HG02973 (cell line): ENCODE results near the gene TRPM2.

Experiments
- ATAC-seq: cut with Tn5 transposase; IDR thresholded peaks from one replicate; pipeline ENCODE4 v1.9.1; 2021; ENCODE audit warnings: moderate library complexity; ENCODE audit not compliant: unreplicated experiment

TRPM2 gene

GRCh38 chr21:44455524-44456213 lies 102.2 kb downstream of the TRPM2 start:
- no peak for ATAC-seq

- no peak for ATAC-seq
Measured at GRCh38 chr21:44456214-44456914, 102.9 kb downstream of the TRPM2 start.

DNA sequence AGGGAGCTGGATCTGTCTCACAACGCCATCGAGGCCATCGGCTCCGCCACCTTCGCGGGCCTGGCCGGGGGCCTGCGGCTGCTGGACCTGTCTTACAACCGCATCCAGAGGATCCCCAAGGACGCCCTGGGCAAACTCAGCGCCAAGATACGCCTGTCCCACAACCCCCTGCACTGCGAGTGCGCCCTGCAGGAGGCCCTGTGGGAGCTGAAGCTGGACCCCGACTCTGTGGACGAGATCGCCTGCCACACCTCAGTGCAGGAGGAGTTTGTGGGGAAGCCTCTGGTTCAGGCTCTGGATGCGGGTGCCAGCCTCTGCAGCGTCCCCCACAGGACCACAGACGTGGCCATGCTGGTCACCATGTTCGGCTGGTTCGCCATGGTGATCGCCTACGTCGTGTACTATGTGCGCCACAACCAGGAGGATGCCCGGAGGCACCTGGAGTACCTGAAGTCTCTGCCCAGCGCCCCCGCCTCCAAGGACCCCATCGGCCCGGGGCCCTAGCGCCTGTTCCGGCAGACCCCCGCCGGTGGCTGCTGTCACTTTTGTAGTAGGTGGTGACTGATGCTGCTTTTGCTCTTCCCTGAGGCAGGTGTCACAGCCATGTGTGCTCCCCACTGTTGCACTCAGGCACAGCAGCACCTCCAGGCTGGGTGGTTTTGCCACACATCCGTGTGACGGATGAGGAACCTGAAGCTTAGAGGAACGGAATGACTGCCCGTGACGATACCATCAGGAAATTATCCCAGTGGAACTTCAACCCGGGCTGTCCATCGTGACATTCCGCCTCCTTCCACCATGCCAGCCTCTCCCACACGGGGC lies 103.7 kb downstream of the TRPM2 start:
- no peak for ATAC-seq

GRCh38 chr21:44458971-44459711 lies 105.7 kb downstream of the TRPM2 start:
- no peak for ATAC-seq

GRCh38 chr21:44459712-44460440 lies 106.5 kb downstream of the TRPM2 start:
- no peak for ATAC-seq

- ATAC-seq = no peak
Measured at GRCh38 chr21:44460441-44460755, 107.0 kb downstream of the TRPM2 start.

DNA sequence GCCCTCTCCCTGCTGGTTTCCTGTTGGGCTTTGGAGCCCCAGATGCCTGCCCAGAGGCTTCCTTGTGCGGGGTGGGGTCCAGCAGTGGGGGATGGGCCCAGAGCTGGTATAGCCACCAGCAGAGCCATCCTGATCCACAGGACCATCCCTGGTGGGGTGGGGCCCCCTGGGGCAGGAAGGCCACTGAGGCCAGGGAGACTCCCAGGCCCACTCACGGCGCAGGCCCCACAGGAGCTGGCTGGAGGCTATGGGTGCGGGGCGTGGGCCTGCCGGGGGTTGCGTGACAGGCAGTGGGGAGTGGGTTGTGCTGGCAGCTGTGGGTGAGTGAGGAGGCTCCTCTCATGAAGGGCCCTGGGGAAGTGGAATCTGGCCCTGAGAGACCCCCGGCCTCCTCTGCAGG lies 107.6 kb downstream of the TRPM2 start:
- no peak for ATAC-seq

GRCh38 chr21:44461464-44462001 lies 108.1 kb downstream of the TRPM2 start:
- no peak for ATAC-seq

DNA sequence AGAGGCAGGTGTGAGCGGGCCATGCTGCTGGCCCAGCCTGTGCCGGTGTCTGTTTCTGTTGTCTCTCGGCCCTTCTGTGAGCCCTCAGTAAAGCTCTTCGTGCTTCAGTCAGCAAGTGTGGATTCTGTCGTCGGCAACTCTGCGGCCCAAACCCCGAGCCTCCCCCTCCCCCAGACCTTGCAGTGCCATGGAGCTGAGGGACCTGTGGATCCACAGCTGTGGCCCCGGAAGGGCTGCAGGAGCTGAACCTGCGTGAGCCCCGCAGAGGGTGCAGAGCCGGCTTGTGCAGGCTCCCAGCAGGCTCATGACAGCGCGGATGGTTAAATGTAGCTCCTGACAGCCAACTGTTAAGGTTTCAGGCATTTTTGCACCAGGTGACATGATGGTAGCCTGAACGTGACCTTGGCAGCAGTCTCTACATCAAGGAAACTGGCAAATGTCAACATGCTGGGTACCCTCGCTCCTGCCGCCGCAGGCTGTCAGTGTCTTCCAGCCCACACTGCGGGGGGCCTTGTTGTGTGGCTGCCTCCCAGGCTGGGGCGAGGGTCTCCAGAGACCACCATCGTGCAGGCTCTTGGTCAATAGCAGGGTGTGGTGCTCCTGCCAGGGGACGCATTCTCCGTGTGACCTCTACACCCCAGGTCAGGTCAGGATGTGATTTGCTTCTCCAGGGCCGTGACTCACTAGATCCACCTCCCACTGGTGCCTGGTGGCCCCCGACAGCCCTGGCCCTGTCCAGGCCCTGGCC lies 108.8 kb downstream of the TRPM2 start:
- ATAC-seq = no peak

DNA sequence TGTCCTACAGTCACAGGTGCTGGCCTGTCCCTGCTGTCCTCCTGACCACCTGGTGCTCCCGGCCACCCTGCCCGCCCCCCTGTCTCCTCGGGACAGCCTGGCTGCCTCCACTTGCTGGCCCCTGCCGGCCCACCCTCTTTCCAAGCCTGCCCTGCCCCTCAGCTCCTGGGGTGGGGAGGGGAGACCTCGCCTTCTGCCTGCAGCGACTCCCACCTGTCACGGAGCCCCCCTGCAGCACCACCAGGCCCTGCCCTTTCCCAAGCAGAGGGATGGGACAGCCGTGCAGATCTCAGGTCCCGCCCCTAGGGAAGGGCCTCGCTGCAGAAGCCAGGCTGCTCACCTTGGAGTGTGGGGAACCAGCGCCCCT lies 109.4 kb downstream of the TRPM2 start:
- ATAC-seq = no peak

DNA sequence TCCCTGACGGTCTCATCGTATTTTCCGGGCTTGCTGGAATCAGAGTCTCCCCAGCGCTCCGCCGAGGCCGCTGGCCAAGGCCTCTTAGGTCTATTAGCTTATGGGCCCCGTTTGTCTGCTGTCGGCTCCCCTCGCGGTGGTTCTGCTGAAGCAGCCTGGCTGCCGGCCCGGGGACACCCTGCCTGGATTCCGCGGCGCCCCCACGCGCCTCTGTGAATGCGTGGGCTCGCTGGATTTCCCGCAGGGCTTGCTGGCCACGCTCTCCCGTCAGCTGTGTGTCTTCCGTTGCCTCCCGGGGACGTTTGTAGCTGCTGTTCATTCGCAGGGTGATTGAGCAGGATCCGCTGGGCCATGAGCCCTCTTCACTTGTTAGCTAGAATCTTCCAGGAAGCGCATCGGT lies 110.3 kb downstream of the TRPM2 start:
- no peak for ATAC-seq

DNA sequence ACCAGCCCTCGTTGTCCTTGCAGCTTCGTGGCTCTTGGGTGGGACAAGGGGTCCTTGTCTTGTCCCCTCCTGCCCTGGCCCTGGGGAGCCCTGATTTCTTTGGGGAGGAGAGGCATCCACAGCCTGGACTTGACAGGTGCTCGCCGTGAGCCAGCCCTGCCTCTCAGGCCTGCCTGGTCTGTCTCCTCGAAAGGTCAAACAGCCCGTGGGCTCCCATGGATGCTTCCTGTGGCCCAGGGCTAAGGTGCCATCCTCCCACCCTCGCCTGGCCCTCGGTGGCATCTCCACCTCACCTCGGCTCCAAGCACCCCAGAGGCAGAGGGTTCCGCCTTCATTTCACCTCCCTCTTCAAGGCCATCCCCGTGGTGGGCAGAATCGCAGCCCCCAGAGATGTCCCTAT lies 110.9 kb downstream of the TRPM2 start:
- ATAC-seq = no peak

DNA sequence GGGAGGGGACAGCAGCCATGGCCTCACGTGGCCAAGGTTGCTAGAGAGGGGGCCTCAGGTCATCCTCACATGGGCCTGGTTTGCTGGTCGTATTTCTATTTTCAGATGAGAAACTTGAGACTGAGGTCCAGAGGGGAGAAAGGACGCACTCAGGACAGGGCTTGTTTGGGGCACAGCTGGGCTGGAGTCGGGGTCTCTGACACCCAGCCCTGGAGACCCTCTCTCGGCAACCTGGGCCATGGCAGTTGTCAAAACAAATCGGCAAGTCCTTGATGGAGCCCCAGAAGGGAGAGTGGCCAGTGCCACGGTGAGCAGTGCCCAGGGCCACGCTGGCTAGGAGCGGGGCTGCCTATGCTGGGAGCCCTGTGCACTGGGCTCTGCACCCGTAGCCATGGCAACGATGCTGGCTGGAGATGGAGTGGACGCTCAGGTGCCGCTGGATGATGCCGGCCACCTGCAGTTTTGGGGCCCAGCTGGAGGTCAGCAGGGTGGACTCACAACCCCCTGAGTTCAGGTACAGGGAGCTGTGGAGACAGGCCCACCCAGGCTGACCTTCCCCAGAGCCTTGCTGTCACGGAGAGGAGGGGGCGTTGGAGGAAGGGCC lies 113.0 kb downstream of the TRPM2 start:
- no peak for ATAC-seq

DNA sequence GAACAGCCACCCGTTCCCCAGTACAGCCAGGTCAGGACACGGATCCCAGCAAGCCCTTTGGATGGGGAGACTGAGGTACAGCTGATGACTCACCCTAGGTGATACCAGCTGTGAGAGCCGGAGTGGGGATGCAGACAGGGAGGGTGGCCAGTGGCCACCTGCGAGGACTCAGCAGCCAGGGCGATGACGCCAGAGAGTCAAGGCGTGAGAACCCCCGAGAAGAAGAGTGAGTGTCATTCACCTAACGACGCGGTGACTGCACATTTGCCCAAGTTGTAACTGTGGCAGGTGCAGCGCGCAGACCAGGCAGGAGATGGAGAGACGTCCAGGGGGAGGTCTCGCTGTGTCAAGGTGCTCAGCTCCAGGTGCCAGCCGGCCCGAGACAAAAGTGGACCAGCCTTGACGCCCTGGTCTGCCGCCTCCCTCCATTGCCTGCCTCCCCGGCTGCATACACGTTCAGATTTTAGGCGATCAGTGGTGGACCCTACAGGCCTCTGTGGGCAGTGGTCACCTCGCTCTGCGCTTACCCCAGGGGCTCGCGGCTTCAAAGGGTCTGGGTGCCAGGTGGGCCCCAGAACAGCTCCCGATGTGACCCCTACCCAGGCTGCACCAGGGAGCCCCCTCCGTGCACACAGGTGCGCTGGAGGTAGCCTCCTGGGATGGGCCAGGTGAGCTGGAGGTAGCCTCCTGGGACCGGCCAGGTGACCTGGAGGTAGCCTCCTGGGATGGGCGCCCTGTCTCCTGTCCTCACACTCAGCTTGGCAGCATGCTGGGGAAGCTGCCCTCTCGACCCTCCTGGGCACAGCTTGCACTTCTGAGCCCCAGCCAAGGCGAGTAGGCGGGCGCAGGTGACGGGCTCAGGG lies 113.8 kb downstream of the TRPM2 start:
- no peak for ATAC-seq

- no peak for ATAC-seq
Measured at GRCh38 chr21:44467859-44468195, 114.4 kb downstream of the TRPM2 start.

DNA sequence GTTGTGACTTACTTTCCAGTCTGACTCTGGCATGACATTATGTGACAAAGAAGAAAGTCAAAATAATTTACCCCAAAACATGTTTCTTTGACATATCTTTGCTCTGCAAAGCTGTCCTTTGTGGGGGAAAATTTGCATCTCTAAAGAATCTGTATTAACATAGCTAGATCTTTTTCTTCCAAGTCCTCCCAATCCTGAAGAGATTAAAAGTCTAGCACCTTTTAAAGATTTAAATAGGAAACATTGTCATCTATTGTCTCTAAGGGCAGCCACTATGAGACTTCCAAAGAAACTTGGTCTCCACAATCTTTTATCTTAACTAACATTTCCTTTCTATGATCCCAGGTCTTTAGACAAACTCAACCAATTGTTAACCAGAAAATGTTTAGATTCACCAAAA lies 117.9 kb downstream of the TRPM2 start:
- no peak for ATAC-seq

GRCh38 chr21:44471996-44472395 lies 118.6 kb downstream of the TRPM2 start:
- no peak for ATAC-seq

- no peak for ATAC-seq
Measured at GRCh38 chr21:44473915-44474555, 120.6 kb downstream of the TRPM2 start.
